NCI-H748 (cell line): ENCODE results near the gene EEIG1.

Source experiments
- DNase-seq: peaks from one replicate; lab custom pipeline; 2025; ENCODE audit not compliant: unreplicated experiment; lab: John Stamatoyannopoulos, UW

EEIG1 gene

DNA sequence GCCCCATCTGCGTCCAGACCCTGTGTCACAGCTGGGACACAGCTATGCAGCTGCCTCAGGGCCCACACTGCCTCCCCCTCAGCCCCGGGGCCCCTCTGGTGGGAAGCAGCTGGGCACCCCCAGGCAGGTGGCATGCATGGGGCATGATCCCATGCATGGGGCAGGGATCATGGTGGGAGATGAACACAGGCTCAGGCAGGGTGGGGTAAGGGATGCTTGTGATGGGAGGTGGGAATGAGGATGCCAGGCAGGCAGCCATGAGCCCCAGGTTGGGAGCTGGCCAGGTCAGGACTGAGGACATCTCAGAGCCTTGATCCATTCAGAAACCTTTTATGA, 19.7 kb downstream of the EEIG1 start:
- no peak for DNase-seq

- DNase-seq = no peak
These were observed 20.2 kb downstream of the EEIG1 start for GRCh38 chr9:127960410-127961154.

GRCh38 chr9:127959841-127960409, 20.9 kb downstream of the EEIG1 start:
- DNase-seq = no peak

DNA sequence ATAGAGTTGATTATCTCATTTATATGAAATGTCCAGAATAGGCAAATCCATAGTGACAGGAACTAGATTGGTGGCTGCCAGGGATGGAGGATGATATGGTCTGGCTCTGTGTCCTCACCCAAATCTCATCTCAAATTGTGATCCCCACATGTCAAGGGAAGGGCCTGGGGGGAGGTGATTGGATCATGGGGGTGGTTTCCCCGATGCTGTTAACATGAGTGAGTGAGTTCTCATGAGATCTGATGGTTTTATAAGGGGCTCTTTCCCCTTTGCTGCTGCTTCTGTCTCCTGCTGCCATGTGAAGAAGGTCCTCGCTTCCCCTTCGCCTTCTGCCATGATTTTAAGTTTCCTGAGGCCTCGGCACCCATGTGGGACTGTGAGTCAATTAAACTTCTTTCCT, 21.4 kb downstream of the EEIG1 start:
- DNase-seq = no peak

DNA sequence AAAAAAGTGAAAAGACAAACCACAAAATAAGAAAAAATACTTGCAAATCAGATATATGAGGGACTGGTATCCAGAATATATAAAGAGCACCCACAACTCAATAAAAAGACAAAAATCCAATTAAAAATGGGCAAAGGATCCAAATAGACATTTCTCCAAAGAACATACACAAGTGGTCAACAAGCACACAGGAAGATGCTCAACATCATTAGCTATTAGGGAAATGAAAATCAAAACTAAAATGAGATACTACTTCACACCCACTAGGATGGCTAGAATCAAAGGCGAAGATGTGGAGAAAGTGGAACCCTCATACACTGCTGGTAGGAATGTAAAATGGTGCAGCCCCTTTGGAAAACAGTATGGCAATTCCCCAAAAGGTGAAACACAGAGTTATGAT, 22.1 kb downstream of the EEIG1 start:
- DNase-seq = no peak

GRCh38 chr9:127955294-127956015, 25.3 kb downstream of the EEIG1 start:
- peak; percentile 96 for DNase-seq

- no peak for DNase-seq
These were observed 25.9 kb downstream of the EEIG1 start for GRCh38 chr9:127954831-127955293.

- no peak for DNase-seq
These were observed 26.9 kb downstream of the EEIG1 start for GRCh38 chr9:127953768-127954505.

- DNase-seq = no peak
These were observed 27.6 kb downstream of the EEIG1 start for GRCh38 chr9:127953154-127953553.

DNA sequence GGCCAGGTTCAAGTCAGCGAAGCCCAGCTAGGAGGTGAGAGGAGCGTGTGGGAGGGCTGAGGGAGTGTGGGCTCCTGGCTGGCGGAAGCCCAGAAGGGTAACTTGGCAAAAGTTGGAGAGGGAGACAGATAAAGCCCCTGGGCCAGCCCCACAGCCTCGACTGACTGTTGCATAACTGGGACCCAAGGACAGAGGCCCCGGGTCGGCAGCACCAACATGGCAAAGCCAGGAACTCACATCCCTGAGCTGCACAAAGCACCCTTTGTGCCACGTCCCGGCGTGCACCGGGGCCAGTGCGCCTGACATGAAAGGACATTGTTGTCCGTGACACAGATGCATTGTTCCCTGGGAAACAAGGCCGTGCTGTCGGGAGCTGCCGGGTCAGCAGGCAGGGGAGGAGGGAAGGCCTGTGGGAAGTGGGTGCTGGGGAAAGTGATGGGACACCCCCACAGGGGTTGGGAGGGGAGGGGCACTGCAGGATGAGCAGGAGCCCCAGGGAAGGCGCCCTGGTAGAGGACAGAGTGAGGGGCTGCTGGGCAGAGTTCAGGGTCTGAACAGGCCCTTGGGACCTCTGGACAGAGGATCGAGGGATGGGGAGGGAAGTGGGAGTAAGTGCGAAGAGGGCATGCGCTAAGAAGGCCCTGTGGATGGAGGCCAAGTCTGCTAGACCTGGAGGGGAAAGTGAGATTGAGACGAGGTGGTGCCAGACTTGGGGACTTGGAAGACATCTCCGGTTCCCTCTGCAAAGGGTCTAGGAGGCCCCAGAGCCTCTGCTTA, 30.1 kb downstream of the EEIG1 start:
- no peak for DNase-seq

DNA sequence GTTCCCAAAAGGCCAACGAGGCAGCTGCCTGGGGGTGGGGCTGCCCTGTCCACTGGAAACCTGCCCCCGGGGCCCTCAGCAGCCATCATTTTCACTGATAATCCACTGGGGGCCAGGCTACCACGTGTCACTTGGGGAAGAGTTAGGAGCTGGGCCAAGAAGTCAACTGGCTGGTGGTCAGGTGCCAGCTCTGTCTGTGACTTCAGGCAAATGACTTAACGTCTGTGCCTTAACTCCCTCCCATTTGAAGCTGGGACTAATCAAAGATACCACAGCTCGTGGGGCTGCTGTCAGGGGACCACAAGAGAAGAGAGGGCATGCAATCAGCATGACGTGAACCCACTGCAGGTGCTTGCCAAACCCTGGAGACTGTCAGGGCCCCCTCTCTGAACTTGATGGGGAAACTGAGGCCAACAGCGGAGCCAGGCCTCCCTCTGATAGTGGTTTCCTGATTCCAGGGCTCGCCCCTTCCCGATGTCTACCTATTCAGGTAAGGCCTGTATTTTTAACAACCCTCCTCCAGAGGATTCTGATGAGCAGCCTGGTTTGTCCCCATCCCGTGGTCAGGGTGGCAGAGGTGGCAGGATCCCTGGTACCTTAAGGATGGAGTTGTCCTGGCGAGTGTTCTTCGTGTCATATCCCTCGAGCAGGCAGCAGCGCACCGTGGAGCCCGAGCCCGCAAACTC, 30.8 kb downstream of the EEIG1 start:
- DNase-seq = no peak

DNA sequence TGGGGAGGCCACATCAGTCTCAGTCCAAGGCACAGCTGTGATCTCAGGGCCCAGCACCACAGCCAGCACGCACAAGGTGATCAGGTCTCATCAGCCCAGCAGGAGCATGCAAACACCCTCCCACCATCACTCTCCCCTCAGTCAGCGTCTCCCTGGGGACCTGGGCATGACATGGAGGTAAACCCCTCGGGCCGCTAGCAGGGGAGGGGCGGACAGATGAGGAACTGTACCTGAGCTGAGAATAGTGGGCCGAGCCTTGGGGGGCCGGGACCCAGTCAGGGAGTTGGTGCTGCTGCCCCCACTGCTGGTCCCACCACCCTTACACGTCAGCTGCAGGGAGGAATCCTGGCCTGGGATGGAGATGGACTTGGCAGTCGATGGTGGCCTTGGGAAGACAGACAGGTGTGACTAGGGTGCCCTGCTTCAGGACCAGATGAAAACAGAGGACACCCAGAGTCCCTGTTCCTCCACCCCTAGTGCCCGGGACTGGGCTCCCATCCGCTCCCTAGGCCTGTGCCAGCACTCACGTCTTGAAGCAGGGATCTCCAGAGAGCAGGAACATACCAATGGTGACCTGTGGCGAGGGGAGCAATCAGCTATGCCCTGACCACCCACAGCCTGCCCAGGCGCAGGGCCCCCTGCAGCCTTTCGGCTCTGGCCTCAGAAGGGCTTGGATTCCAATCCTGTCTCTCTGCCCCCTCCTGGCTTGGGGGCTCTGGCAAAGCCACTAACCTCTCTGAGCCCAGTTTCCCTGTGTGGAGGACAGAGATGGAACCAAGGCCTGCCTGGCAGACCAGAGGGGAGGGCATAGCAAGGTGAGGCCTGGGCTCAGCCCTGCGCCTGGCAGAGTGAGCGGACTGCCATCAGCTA, 32.7 kb downstream of the EEIG1 start:
- no peak for DNase-seq

DNA sequence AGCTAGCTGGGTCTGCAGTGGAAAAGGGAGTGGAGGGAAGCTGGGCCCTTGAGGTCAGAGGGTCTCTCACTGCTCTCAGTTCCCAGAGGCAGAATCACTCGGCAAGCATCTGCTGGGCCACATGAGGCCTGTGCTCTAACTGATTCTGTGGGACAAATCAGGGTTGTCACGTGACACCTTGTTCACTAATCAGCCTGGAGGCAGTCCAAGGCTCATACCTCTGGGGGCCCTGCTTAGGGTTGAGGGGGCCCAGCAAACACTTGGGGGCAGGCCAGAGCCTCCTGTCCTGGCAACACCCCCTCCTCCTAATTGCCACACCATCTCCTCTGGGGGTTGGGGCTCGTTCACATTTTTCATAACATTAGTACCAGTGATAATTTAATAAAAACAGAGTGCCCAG, 34.1 kb downstream of the EEIG1 start:
- no peak for DNase-seq

DNA sequence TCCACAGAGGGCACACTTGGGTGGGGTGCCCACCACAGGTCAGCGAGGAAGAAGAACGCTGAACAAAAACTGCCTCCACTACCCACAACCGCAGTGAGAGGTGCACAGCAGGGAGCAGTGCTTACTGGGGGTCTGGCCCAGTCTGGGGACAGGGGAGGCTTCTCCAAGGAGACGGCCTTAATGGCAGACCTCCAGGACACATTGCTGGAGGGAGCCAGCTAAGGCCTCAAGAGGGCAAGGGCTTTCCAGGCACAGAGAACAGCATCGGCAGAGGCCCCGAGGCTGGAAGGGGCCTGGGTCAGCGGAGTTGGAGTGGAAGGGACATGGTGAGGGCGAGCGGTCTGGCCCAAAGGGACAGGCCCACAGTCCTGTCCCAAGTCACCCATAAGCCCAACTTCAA, 34.8 kb downstream of the EEIG1 start:
- no peak for DNase-seq

DNA sequence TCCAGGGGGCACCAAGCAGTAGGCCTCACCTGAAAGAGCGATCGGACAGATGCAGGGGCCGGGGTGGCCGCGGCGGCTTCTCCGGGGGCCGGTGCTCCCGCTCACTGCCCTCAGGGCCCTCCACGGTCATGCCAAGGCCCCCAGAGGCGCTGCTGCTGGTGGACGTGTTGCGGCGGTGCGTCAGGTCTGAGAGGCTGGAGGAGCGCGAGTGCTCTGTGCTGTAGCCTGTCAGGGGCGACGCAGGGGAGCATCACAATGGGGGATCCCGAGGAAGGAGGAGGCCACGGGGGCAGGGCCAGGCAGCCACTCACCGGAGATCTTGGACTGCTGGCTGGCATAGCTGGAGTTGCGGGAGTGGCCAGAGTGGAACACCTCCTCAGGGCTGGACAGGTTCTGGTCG, 35.5 kb downstream of the EEIG1 start:
- no peak for DNase-seq

GRCh38 chr9:127944586-127945218, 36.1 kb downstream of the EEIG1 start:
- DNase-seq = no peak

DNA sequence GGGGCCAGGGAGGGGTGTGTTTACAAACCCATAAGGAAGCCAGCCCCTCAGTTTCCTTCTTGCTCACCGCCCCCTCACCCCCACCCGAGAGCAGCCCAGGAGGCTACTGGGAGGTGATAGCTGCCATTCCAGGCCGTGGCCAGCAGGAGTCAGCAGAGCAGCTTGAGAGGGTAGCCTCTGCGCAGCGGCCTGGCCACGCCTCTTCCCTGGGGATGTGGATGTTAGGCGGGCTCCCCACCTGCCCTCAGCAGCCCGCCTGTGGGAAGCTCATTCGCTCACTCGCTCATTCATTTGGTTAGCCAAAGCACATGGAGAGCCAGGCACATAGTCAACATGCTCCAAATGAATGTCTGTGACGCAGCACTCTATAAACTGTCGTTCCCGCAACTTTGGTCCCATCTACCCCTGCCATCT, 37.1 kb downstream of the EEIG1 start:
- peak; percentile 89 for DNase-seq

- DNase-seq = no peak
These were observed 37.7 kb downstream of the EEIG1 start for GRCh38 chr9:127943011-127943662.
